MCF 10A (cell line): ENCODE measurements around the gene SLC6A4. TPM values are rescaled to one million over a fixed set of nuclear protein-coding genes. Genes with fewer than 3 reads are reported as not detected.

Experiments used
- BruUV-seq: library from RNA; stranded (reverse); fragments of 400-500 nt; replicated peaks from 2 replicates; lab custom pipeline; 2021; lab: Mats Ljungman, UMichigan
- CTCF ChIA-PET: fragments of 300-600 bp; sonication (Branson Sonifier 250); formaldehyde crosslinking; extraction: SDS; loops from one replicate; lab custom pipeline; 2021; ENCODE audit warnings: antibody characterized with exemption, inconsistent platforms; lab: Yijun Ruan, JAX
- POLR2A ChIA-PET: fragments of 300-600, 350-650 bp; sonication (Branson Sonifier 250); formaldehyde crosslinking; extraction: SDS; loops from one replicate; lab custom pipeline; 2020; ENCODE audit warnings: antibody characterized with exemption, inconsistent platforms; lab: Yijun Ruan, JAX
- DNase-seq: peaks from one replicate; pipeline ENCODE4 v3.0.0-alpha.2; 2018; ENCODE audit not compliant: unreplicated experiment
- H3K27ac Mint-ChIP-seq: one replicate; pipeline ENCODE4 v1.8.0; 2022; ENCODE audit warnings: mild to moderate bottlenecking, low read depth, mixed read lengths; ENCODE audit not compliant: unreplicated experiment
- H3K27me3 Mint-ChIP-seq: one replicate; pipeline ENCODE4 v1.8.0; 2022; ENCODE audit warnings: mixed read lengths; ENCODE audit not compliant: insufficient read depth, unreplicated experiment
- H3K36me3 Mint-ChIP-seq: one replicate; pipeline ENCODE4 v1.8.0; 2022; ENCODE audit warnings: mild to moderate bottlenecking, moderate library complexity, mixed read lengths; ENCODE audit not compliant: insufficient read depth, unreplicated experiment
- H3K4me1 Mint-ChIP-seq: one replicate; pipeline ENCODE4 v1.8.0; 2022; ENCODE audit warnings: mixed read lengths; ENCODE audit not compliant: insufficient read depth, unreplicated experiment
- H3K4me3 Mint-ChIP-seq: one replicate; pipeline ENCODE4 v1.8.0; 2022; ENCODE audit warnings: mild to moderate bottlenecking, moderate library complexity, mixed read lengths; ENCODE audit not compliant: unreplicated experiment
- H3K9me3 Mint-ChIP-seq: one replicate; pipeline ENCODE4 v1.8.0; 2022; ENCODE audit warnings: mixed read lengths; ENCODE audit not compliant: unreplicated experiment
- intact Hi-C: fragments of 100-400 bp; cut with micrococcal nuclease; formaldehyde crosslinking; loops from 2 replicates; pipeline ENCODE4 v1.14.1; 2022
- total RNA-seq: library from RNA; stranded (reverse); gene quantifications from 2 replicates; pipeline ENCODE4 v1.2.3, GENCODE V29; 2022
- TF ChIP-seq, protein P1 (sequence below): fragments of 200-600 bp; IDR thresholded peaks from one replicate; pipeline ENCODE4 v1.8.0; 2022; ENCODE audit warnings: antibody characterized with exemption, mild to moderate bottlenecking; ENCODE audit not compliant: unreplicated experiment

SLC6A4 gene
- total RNA-seq, 1 experiment from 2014 or later: not detected

- no peaks in the 10 kb centered on the region for H3K27me3 Mint-ChIP-seq
- no peaks in the 10 kb centered on the region for H3K4me1 Mint-ChIP-seq
- H3K9me3 Mint-ChIP-seq: no peaks in the 10 kb centered on the region
- ChIA-PET POLR2A (interaction anchor here (1.0 kb wide), 1 partner anchor 11 kb away, joined by 4 read pairs; no protein-coding TSS in a partner anchor), CTCF (interaction anchor here (0.6 kb wide), 1 partner anchor 88 kb away, joined by 3 read pairs; no protein-coding TSS in a partner anchor)
- intact Hi-C loops: no loop called here
- TF ChIP-seq, protein P1, sequence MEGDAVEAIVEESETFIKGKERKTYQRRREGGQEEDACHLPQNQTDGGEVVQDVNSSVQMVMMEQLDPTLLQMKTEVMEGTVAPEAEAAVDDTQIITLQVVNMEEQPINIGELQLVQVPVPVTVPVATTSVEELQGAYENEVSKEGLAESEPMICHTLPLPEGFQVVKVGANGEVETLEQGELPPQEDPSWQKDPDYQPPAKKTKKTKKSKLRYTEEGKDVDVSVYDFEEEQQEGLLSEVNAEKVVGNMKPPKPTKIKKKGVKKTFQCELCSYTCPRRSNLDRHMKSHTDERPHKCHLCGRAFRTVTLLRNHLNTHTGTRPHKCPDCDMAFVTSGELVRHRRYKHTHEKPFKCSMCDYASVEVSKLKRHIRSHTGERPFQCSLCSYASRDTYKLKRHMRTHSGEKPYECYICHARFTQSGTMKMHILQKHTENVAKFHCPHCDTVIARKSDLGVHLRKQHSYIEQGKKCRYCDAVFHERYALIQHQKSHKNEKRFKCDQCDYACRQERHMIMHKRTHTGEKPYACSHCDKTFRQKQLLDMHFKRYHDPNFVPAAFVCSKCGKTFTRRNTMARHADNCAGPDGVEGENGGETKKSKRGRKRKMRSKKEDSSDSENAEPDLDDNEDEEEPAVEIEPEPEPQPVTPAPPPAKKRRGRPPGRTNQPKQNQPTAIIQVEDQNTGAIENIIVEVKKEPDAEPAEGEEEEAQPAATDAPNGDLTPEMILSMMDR: no peak
- no peak overlapping the region for H3K27ac Mint-ChIP-seq
- no peaks in the 10 kb centered on the region for H3K36me3 Mint-ChIP-seq
- no peak overlapping the region for H3K4me3 Mint-ChIP-seq
- no TSS peak for BruUV-seq
- no peak for DNase-seq
These were observed 12.7 kb downstream of the SLC6A4 start for GRCh38 chr17:30222721-30223175.

- CTCF ChIA-PET: no interaction called here
- no peaks in the 10 kb centered on the region for H3K27me3 Mint-ChIP-seq
- H3K4me1 Mint-ChIP-seq: no peaks in the 10 kb centered on the region
- no peaks in the 10 kb centered on the region for H3K36me3 Mint-ChIP-seq
- H3K4me3 Mint-ChIP-seq: no peak overlapping the region
- intact Hi-C loops: no loop called here
- no peaks in the 10 kb centered on the region for H3K9me3 Mint-ChIP-seq
- no peak for DNase-seq
- no peak overlapping the region for H3K27ac Mint-ChIP-seq
- POLR2A ChIA-PET: no interaction called here
- no TSS peak for BruUV-seq
- TF ChIP-seq, protein P1: no peak
These were observed 13.2 kb downstream of the SLC6A4 start for GRCh38 chr17:30222251-30222650.

DNA sequence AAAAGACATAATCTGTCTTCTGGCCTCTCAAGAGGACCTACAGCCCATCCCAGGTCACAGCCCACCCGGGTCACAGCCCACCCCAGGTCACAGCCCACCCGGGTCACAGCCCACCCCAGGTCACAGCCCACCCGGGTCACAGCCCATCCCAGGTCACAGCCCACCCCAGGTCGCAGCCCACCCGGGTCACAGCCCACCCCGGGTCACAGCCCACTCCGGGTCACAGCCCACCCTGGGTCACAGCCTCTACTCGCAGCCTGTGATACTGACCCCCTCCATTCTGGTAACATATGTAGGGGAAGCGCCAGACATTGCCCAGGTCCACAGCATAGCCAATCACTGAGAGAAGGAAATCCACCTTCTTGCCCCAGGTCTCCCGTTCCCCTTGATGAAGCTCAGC lies 14.2 kb downstream of the SLC6A4 start:
- no peaks in the 10 kb centered on the region for H3K27me3 Mint-ChIP-seq
- TF ChIP-seq, protein P1: no peak
- no peaks in the 10 kb centered on the region for H3K4me1 Mint-ChIP-seq
- H3K4me3 Mint-ChIP-seq: no peak overlapping the region
- no peaks in the 10 kb centered on the region for H3K36me3 Mint-ChIP-seq
- ChIA-PET POLR2A (interaction anchor here (0.6 kb wide), 1 partner anchor 90 kb away, joined by 3 read pairs; no protein-coding TSS in a partner anchor), CTCF (interaction anchor here (0.5 kb wide), 1 partner anchor 26 kb away, joined by 3 read pairs; no protein-coding TSS in a partner anchor)
- no TSS peak for BruUV-seq
- no peak for DNase-seq
- no peaks in the 10 kb centered on the region for H3K9me3 Mint-ChIP-seq
- intact Hi-C loops: no loop called here
- H3K27ac Mint-ChIP-seq: no peak overlapping the region

- TF ChIP-seq, protein P1: no peak
- intact Hi-C loops: no loop called here
- ChIA-PET POLR2A (no interaction called here), CTCF (interaction anchor here (0.7 kb wide), 1 partner anchor 80 kb away, joined by 3 read pairs; no protein-coding TSS in a partner anchor)
- H3K27me3 Mint-ChIP-seq: no peaks in the 10 kb centered on the region
- no peak overlapping the region for H3K4me3 Mint-ChIP-seq
- no peaks in the 10 kb centered on the region for H3K4me1 Mint-ChIP-seq
- no peak overlapping the region for H3K27ac Mint-ChIP-seq
- DNase-seq: no peak
- BruUV-seq: no TSS peak
- no peaks in the 10 kb centered on the region for H3K36me3 Mint-ChIP-seq
- H3K9me3 Mint-ChIP-seq: no peaks in the 10 kb centered on the region
These were observed 15.1 kb downstream of the SLC6A4 start for GRCh38 chr17:30220414-30220813.
